Adrenal gland (tissue), 12 donors: Measurements from ENCODE around the gene SLC22A3. TPM values are rescaled to one million over a fixed set of nuclear protein-coding genes. Genes with fewer than 3 reads are reported as not detected.
"Not testable (repeated sequence)": the region's sequence is repeated elsewhere in the genome, so short reads cannot be mapped to it uniquely, and the experiment has no call there.

ENCODE experiments used
- DNase-seq, 7 donors: peaks; one replicate each; pipeline ENCODE4 v3.0.0-alpha.2; 2019 to 2020
- H3K27ac ChIP-seq, 5 donors: fragments of 200-600 bp; sonication (generic) in 4 of 5; 1 replicate in 3 of 5; 2 replicates in 2 of 5; pipeline versions ENCODE4 v1.5.1 to v1.8.0; 2016 to 2020; ENCODE audit warnings: mild to moderate bottlenecking in 1 of 5
- H3K27me3 ChIP-seq: fragments of 200-600 bp; 2 replicates; pipeline ENCODE4 v1.8.0; 2021
- H3K36me3 ChIP-seq, 2 donors: fragments of 200-600 bp; replicated peaks in 1 of 2; 1 replicate in 1 of 2; 2 replicates in 1 of 2; pipeline versions ENCODE4 v1.5.1 to v1.8.0; 2018 to 2022
- H3K4me1 ChIP-seq, 2 donors: fragments of 200-600 bp; replicated peaks in 1 of 2; 1 replicate in 1 of 2; 2 replicates in 1 of 2; pipeline versions ENCODE4 v1.5.1 to v1.8.0; 2018 to 2021
- H3K4me3 ChIP-seq, 4 donors: fragments of 200-600 bp; sonication (generic) in 3 of 4; one replicate each; pipeline ENCODE4 v1.5.1; 2016 to 2018
- H3K9me3 ChIP-seq, 3 donors: fragments of 200-600 bp; sonication (generic) in 1 of 3; replicated peaks in 1 of 3; 1 replicate in 2 of 3; 2 replicates in 1 of 3; pipeline versions ENCODE4 v1.5.1 to v1.8.0; 2016 to 2021
- POLR2A ChIP-seq, 2 donors: fragments of 450-650 bp; IDR thresholded peaks; one replicate each; pipeline ENCODE4 v1.6.1; 2017; ENCODE audit warnings: antibody characterized with exemption in 2 of 2, mild to moderate bottlenecking in 2 of 2, moderate library complexity in 1 of 2
- WGBS, 4 donors: extraction: QIAGEN DNeasy Blood & Tissue Kit in 2 of 4; methylation state at CpG; one replicate each; pipeline versions ENCODE4 v1.1.5 to v1.1.7; 2013 to 2017; 5-methylcytosine and 5-hydroxymethylcytosine counted together
- intact Hi-C, 2 donors: fragments of 100-400 bp; cut with DNase I; formaldehyde crosslinking; loops; one replicate each; pipeline versions ENCODE4 v1.14.1 to v1.15.0; 2022 to 2023
- polyA plus RNA-seq, 3 donors: library from polyadenylated mRNA; stranded (reverse); fragments of 200-250 nt in 2 of 3; fragments of 350-450 nt in 1 of 3; fragmentation: Illumina TruSeq in 1 of 3; extraction: RNeasy Lipid Tissue Mini Kit (QIAGEN cat#74804) in 1 of 3; gene quantifications; one replicate each; pipeline ENCODE4 v1.2.3, GENCODE V29; 2013 to 2014
- total RNA-seq, 9 donors: library from RNA; depleted of rRNA in 4 of 9; stranded (reverse); fragments of >200 nt in 4 of 9; fragments of 120-200 nt in 1 of 9; fragmentation: NEBNext Ultra II Directional in 1 of 9; extraction: Animal tissue kit (Norgen Biotek cat#: 25700) in 1 of 9; gene quantifications; one replicate each; pipeline versions ENCODE4 v1.1.0 to v1.2.4, GENCODE V29; 2013 to 2023
- TF ChIP-seq, protein P1 (sequence below), 6 experiments: fragments of 450-650 bp in 4 of 6; fragments of 200-600 bp in 2 of 6; sonication (generic) in 1 of 6; IDR thresholded peaks; 1 replicate in 5 of 6; 2 replicates in 1 of 6; pipeline versions ENCODE4 v1.5.1 to v1.8.0; 2016 to 2021; ENCODE audit warnings: antibody characterized with exemption in 6 of 6, mild to moderate bottlenecking in 2 of 6, moderate library complexity in 1 of 6
- donor health status: healthy with polysubstance abuse.
- donor health status: Bipolar disorder and iron deficiency.
- donor health status: DM: yes; HTN: yes; CAD: no.
- donor health status: DM: no; HTN: no; CAD: no.
- donor health status: DM: no; HTN: no; CAD: no.
- donor health status: DM: yes; HTN: yes; CAD: no.

The SLC22A3 gene
- total and polyA plus RNA-seq, 12 donors = 7.2 to 51.9 (median 31.2) TPM

- no peak for DNase-seq
- no peaks in the 10 kb centered on the region for H3K27me3 ChIP-seq
- H3K4me3 ChIP-seq = no peak overlapping the region
- H3K27ac ChIP-seq = no peak overlapping the region
- intact Hi-C loops = no loop called here
- WGBS, 4 donors = 77 to 93% (median 90%) methylated on average over 4 of the region's 4 CpGs
- no peaks in the 10 kb centered on the region for H3K9me3 ChIP-seq
- H3K4me1 ChIP-seq = no peaks in the 10 kb centered on the region
- no peak for TF ChIP-seq POLR2A (IDR thresholded peaks at IDR 0.05)
- no peaks in the 10 kb centered on the region for H3K36me3 ChIP-seq
Observed at GRCh38 chr6:160368670-160369069, 20.5 kb downstream of the SLC22A3 start.

GRCh38 chr6:160373601-160374000, 25.4 kb downstream of the SLC22A3 start:
- H3K27ac ChIP-seq, H3K4me3 ChIP-seq, H3K4me1 ChIP-seq, H3K27me3 ChIP-seq, DNase-seq, H3K9me3 ChIP-seq, intact Hi-C loops, H3K36me3 ChIP-seq: not testable (repeated sequence)
- WGBS, 4 donors = 80 to 86% (median 81%) methylated on average over 4 of the region's 4 CpGs; no CpG with 5 or more reads in 1 of the 4 donors

- TF ChIP-seq, protein P1, sequence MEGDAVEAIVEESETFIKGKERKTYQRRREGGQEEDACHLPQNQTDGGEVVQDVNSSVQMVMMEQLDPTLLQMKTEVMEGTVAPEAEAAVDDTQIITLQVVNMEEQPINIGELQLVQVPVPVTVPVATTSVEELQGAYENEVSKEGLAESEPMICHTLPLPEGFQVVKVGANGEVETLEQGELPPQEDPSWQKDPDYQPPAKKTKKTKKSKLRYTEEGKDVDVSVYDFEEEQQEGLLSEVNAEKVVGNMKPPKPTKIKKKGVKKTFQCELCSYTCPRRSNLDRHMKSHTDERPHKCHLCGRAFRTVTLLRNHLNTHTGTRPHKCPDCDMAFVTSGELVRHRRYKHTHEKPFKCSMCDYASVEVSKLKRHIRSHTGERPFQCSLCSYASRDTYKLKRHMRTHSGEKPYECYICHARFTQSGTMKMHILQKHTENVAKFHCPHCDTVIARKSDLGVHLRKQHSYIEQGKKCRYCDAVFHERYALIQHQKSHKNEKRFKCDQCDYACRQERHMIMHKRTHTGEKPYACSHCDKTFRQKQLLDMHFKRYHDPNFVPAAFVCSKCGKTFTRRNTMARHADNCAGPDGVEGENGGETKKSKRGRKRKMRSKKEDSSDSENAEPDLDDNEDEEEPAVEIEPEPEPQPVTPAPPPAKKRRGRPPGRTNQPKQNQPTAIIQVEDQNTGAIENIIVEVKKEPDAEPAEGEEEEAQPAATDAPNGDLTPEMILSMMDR (IDR thresholded peaks at IDR 0.05) = no peak
- no peak for TF ChIP-seq POLR2A (IDR thresholded peaks at IDR 0.05)
- no peaks in the 10 kb centered on the region for H3K36me3 ChIP-seq
- DNase-seq = no peak
- WGBS, 4 donors = 57 to 83% (median 68%) methylated on average over 2 to 3 of the region's 3 CpGs
- H3K27ac ChIP-seq = no peak overlapping the region
- H3K4me3 ChIP-seq = no peak overlapping the region
- intact Hi-C loops = no loop called here
- peaks cover 9 to 11% of the 10 kb centered on the region in 2 donors for H3K4me1 ChIP-seq
- H3K9me3 ChIP-seq = peaks cover 0 to 2% (median 0%) of the 10 kb centered on the region in 3 donors
- no peaks in the 10 kb centered on the region for H3K27me3 ChIP-seq
Observed at GRCh38 chr6:160374836-160375560, 26.8 kb downstream of the SLC22A3 start.

DNA sequence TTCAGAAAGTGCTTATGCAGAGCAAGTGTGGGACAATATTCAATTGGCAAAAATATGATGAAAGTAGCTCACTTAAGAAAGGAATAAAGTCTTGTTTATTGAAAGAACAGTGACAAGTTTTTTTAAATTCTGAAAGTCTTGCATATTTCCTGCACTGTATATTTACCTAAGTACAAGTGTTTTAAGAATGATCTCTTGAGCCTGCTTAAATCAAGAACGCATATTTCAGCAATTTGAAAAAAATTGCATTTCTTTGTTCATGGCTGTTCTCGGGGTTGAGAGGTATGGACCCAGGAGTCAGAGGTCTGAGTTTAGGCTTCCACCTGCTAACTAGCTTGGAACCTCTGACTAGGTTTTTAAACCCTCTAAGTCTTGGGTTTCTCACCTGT, 27.4 kb downstream of the SLC22A3 start:
- Histone ChIP-seq H3K4me3 (no peak overlapping the region), H3K4me1 (peaks cover 9 to 13% of the 10 kb centered on the region in 2 donors), H3K27ac (no peak overlapping the region), H3K36me3 (no peaks in the 10 kb centered on the region), H3K27me3 (no peaks in the 10 kb centered on the region), H3K9me3 (peaks cover 0 to 4% (median 0%) of the 10 kb centered on the region in 3 donors)
- intact Hi-C loops = no loop called here
- TF ChIP-seq, protein P1 (IDR thresholded peaks at IDR 0.05) = no peak
- TF ChIP-seq POLR2A (IDR thresholded peaks at IDR 0.05) = no peak
- no peak for DNase-seq
- WGBS, 4 donors = 85 to 94% (median 89%) methylated on average over 2 of the region's 2 CpGs

- no peak for TF ChIP-seq POLR2A (IDR thresholded peaks at IDR 0.05)
- TF ChIP-seq, protein P1 (IDR thresholded peaks at IDR 0.05) = no peak
- Histone ChIP-seq H3K27ac (no peak overlapping the region), H3K36me3 (no peaks in the 10 kb centered on the region), H3K4me1 (peaks cover 9 to 13% of the 10 kb centered on the region in 2 donors), H3K4me3 (no peak overlapping the region), H3K9me3 (peaks cover 0 to 4% (median 0%) of the 10 kb centered on the region in 3 donors), H3K27me3 (no peaks in the 10 kb centered on the region)
- no peak for DNase-seq
- WGBS, 4 donors = 94 to 100% (median 95%) methylated on average over 2 of the region's 2 CpGs
- intact Hi-C loops = no loop called here
Observed at GRCh38 chr6:160376445-160376844, 28.3 kb downstream of the SLC22A3 start.
